Activated naive CD8-positive, alpha-beta T cell treated with anti-CD3 and anti-CD28 coated beads, Interleukin-2, amount 50 U/mL, for 16 hours (primary cell): ENCODE results near the gene HMBS.
A peak's percentile ranks its signal among the peaks of the same experiment; 100 is the strongest.
"Not testable (repeated sequence)": the region's sequence is repeated elsewhere in the genome, so short reads cannot be mapped to it uniquely, and the experiment has no call there.

Experiments
- DNase-seq: peaks from one replicate; pipeline ENCODE4 v3.0.0-alpha.2; 2020; ENCODE audit warnings: low read depth, low spot score

The HMBS gene

DNA sequence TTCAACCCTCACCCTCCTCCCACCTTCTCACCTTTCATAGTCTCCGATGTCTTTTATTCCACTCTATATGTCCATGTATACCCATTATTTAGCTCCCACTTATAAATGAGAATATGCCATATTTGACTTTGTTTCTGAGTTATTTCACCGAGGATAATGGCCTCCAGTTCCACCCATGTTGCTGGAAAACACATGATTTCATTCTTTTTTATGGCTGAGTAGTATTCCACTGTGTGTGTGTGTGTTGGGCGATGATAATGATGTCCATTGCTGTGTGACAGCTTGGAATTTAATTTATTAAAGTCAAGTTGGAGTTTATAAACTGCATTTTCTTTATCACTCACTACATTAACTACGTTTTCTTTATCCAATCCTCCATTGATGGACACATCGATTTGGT lies 33.5 kb downstream of the HMBS start:
- no peak for DNase-seq

DNA sequence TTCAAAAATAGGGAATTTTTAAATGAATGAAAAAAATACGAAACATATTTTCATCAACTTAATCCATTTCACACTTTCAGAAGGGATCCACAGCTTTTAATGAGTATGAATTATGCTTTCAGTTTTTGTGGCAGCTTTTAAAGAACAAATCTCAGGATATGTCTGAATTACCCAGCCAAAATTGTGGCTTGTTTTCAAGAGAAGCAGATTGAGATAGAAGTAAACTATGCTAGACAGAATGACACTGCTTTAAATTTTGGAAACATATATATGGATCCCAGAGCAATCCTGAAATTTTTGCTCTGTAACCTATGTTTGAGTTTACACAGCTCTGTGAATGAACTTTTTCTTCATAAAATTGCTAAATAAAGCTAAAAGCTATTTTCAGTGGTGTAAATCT lies 34.3 kb downstream of the HMBS start:
- DNase-seq = no peak

DNA sequence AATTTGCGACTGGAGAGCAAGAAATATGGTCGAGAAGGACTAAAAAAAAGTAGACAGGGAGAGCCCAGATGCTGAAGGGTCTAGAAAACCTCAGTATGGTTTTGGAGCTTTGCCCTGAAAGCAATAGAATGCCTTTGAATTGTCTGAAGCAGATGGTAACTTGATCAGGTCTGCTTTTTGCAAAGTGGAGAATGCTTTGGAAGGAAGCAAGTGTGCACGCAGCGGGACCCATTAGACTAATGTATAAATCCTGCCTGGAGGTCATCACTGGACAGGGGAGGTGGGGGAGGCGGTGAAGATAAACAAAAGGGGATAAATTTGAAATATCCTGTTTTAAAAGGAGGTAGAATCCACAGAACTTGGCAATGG lies 35.9 kb downstream of the HMBS start:
- no peak for DNase-seq

DNA sequence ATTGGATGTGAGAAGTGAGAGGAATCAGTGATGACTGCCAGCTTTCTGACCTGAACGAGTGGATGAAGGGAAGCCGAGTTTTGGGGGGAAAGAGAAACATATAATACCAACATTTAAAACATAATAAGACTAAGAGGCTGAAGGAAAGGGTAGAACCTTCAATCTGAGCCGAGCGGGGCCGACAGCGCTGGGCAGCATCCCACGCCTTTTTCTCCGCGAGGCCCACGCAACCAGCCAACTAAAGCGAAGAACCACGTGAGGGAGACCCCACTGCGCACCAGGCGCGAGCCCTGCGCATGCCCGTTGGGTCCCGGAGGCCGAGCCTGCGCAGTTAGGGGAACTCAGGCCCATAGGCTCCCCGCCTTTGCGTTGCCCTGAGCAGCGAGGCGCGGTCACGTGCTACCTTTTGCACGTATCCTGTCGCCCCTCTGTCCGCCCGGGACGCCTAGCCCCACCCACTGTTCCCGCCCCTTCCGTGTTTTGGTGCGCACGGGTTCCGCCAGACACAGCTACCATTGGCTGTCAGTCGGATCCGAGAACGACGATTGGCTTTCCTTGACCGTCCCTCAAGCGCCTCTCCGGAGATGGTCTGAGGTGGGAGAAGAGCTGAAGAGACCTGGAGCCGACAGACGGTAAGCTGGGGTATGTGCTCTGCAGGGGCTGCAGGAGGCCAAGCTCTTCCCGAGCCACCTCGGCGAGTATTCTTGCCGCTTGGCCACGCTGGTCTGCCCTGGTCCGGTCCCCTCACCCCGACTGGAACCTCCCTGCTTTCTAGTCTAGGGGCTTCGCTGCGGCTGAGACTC lies 36.5 kb downstream of the HMBS start, which contains the start of gene HINFP:
HINFP (plus strand) TSS at position 573 of the 803 bp plus-strand sequence. CDS start 5,365 bp downstream, outside the sequence.
- peak; percentile 100 for DNase-seq

DNA sequence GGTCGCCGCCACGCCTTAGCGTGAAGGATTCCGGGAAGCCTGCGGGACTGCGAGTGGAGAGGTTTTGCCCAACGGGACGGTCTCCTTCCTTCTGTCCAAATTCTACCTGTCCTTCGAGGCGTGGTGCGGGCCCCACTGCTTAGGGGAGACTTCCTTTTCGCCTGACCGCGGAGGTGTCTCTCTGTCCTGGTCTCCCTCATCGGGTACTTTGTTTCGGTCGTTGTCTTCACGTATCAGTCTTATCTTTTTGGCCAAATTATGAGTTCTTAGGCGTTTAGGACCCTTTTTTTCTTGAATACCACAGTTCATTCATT lies 37.1 kb downstream of the HMBS start:
- DNase-seq = no peak

DNA sequence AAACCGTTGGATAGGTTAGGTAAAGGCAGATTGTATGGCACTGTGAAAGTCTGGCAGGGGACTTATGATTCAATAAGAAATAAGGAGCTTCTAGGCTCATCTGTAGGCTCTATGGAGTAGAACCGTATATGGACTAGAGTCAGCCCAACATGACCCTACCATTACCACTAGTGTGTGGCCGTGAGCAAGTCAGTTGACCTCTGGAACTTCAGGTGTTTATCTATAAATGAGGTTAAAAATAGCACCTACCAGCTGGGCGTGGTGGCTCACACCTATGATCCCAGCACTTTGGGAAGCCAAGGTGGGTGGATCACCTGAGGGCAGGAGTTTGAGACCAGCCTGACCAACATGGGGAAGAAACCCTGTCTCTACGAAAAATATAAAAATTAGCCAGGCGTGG lies 41.1 kb downstream of the HMBS start:
- no peak for DNase-seq

DNA sequence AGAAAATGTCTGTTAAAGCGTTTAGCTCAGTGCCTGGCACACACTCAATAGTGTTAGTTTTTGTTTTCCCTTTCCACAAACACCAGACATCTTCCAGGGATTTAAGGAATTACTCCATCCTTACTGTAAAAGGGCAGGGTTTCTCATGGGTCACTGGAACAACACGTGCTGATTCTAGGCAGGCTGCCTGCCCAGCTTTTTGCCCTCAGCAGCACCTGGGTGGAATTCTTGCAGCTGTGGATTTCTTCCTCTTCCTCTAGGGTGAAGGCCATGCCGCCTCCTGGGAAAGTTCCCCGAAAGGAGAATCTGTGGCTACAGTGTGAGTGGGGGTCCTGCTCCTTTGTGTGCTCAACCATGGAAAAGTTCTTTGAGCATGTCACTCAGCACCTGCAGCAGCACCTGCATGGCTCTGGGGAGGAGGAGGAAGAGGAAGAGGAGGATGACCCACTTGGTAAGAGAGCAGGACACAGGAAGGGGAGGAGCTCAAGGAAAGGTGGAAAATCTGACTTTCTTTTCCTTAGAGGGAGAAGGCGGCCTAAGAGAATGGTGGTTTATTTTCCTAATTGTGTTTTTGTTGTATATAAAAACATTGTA lies 42.1 kb downstream of the HMBS start:
- DNase-seq = no peak

DNA sequence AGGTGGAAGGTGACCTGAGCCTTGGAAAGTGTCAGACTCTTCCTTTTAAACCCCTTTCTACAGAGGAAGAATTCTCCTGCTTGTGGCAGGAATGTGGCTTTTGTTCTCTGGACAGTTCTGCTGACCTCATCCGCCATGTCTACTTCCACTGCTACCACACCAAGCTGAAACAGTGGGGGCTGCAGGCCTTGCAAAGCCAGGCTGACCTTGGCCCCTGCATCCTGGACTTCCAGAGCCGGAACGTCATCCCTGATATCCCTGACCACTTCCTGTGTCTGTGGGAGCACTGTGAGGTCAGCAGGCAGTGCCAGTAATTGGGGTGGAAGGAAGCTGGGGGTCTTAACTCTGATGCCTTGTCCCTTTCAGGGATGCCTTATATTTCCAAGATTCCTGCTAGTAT lies 46.0 kb downstream of the HMBS start:
- no peak for DNase-seq

DNA sequence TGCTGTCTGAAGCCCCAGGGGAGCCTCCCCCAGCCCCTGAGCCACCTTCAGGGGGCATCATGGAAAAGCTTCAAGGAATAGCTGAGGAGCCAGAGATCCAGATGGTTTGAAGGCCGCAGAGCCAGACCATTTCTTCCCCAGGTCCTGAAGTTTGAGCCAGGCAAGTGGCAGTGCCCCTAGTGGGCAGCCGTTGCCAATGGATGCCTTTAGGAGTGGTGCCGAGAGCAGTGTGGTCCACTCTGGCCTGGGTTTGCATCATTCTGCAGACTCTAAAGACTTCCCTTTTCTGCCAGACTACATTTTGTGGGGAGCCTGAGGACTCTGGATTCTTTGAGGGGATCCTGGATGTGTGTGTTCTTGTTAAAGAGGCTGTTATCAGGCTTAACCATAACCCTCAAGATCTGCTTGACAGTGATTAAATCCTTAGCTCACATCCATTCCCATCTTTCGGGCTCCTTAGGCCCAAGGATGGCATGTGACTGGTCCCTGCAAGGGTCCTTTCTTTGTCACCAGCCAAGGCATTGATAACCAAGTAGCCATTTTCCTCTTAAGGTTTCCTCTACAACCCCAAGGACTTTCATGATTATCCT lies 49.8 kb downstream of the HMBS start:
- DNase-seq = no peak

DNA sequence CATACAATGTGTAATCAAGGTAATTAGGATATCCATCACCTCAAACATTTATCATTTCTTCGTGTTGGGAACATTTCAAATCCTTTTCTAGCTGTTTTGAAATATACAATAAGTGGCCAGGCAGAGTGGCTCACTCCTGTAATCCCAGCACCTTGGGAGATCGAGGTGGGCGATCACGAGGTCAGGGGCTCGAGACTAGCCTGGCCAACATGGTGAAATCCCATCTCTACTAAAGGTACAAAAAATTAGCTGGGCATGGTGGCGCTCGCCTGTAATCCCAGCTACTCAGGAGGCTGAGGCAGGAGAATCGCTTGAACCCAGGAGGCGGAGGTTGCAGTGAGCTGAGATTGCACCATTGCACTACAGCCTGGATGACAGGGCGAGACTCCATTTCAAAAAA lies 54.6 kb downstream of the HMBS start:
- not testable (repeated sequence) for DNase-seq
